ENCODE measurements around the gene TGFBR3. TPM values are rescaled to one million over a fixed set of nuclear protein-coding genes. Genes with fewer than 3 reads are reported as not detected.

Gene TGFBR3
- total and polyA plus RNA-seq, 2 of the 4 experiments (the other 2 are of a cell fraction): 3.0 to 11.3 TPM

DNA sequence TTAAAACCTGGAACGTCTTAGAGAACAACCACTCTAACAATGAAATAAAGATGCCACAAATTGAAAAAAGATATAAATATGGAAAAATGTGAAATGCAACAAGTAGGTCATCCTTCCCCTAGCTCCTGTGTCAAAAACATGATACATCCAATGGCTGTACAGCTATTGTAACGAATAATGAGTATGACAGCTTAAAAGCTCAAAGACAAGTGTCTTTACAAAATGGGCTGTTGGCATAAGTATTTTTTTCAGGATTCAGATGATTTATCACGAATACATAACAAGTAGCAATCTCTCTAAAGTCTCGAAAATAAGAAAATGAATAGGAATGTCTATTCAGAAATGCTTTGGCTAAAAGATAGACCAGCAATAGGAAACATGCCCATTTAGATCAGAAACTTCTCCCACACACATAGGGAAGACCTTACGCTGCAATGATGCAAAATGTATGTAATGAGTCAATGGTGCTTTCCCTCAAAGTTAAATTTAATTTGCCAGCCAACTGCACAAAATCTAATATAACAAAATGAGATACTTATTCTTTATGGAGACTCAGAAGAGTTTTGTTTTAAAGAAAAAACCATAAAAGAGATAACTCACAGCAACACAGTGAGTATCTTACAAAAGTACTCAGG, 8.3 kb downstream of the TGFBR3 start:
- H2BK15ac ChIP-seq (ENCODE audit: low read depth, low read length): no peak overlapping the region
- no peak overlapping the region for H4K91ac ChIP-seq (ENCODE audit: insufficient read depth, low read depth, low read length)
- ChIA-PET POLR2A (ENCODE audit: unreplicated experiment) (no interaction called here), CTCF (interaction anchor here (0.5 to 0.8 kb wide), 2 partner anchors 13 to 47 kb away, joined by 4 to 6 read pairs; no protein-coding TSS in a partner anchor)
- peaks cover under 1% of the 10 kb centered on the region; the same call in 1 of the 2 replicates for H3K4me1 ChIP-seq (ENCODE audit: control insufficient read depth, insufficient read depth, low read length)
- peaks cover 2% of the 10 kb centered on the region; the same call in 1 of the 2 replicates for H3K9me1 ChIP-seq (ENCODE audit: insufficient read depth, low read length)
- ATAC-seq (ENCODE audit: low read depth) (no peak), DNase-seq (peak; percentile 46)
- no peak overlapping the region for H2AK9ac ChIP-seq (replicated peaks; ENCODE audit: low read depth, low read length, poor library complexity)
- H3K27ac ChIP-seq (ENCODE audit: insufficient read depth, low read length): no peak overlapping the region
- H3K56ac ChIP-seq (ENCODE audit: extremely low read depth, insufficient read depth, low read length): no peak overlapping the region
- H3K23ac ChIP-seq (ENCODE audit: low read depth, low read length): no peak overlapping the region
- no peak overlapping the region for H4K8ac ChIP-seq (ENCODE audit: low read depth in 2 of 2, low read length in 2 of 2)
- H2AK5ac ChIP-seq (ENCODE audit: low read depth, low read length): no peak overlapping the region
- no CpG with 5 or more reads among the region's 5 CpGs for WGBS, 2 experiments (ENCODE audit: extremely low coverage in 2 of 2, insufficient read length in 1 of 2)
- TF ChIP-seq CEBPB (IDR thresholded peaks at IDR 0.05; ENCODE audit: low read depth, low read length): 0 out of 2 replicates have a peak, but pooled peaks have one; percentile 2
- TF ChIP-seq MAFK (IDR thresholded peaks at IDR 0.05; ENCODE audit: low read depth, low read length): no peak
- H3K4me3 ChIP-seq (ENCODE audit: insufficient read depth, low read depth, low read length): no peak overlapping the region
- no peak overlapping the region for H3K4ac ChIP-seq (ENCODE audit: low read depth, low read length)
- no peak overlapping the region for H3K4me2 ChIP-seq (ENCODE audit: low read depth, low read length)
- no peak overlapping the region for H4K5ac ChIP-seq (ENCODE audit: low read depth, low read length)
- no peak overlapping the region for H3K9ac ChIP-seq (ENCODE audit: low read depth, low read length)
- no peaks in the 10 kb centered on the region for H3K9me3 ChIP-seq (ENCODE audit: control insufficient read depth, insufficient read depth, low read length)
- H3K27me3 ChIP-seq (ENCODE audit: control insufficient read depth, insufficient read depth, low read length): peaks cover 1% of the 10 kb centered on the region
- in situ Hi-C loops (cut with MboI; ENCODE audit: low sequenced_read_pairs) (no loop called here), intact Hi-C loops (cut with micrococcal nuclease) (no loop called here), dilution Hi-C loops (cut with HindIII; ENCODE audit: low sequenced_read_pairs, unreplicated experiment) (no loop called here)
- no peak overlapping the region for H3K14ac ChIP-seq (replicated peaks; ENCODE audit: low read depth, low read length)
- no peak overlapping the region for H2BK20ac ChIP-seq (ENCODE audit: low read depth, low read length)
- no peaks in the 10 kb centered on the region for H3K36me3 ChIP-seq (ENCODE audit: control insufficient read depth, insufficient read depth, low read length)
- no peak overlapping the region for H2BK120ac ChIP-seq (ENCODE audit: low read depth, low read length)
- BruUV-seq (replicated peaks): no TSS peak
- H4K20me1 ChIP-seq (ENCODE audit: insufficient read depth, low read length): peaks cover under 1% of the 10 kb centered on the region
- no peak overlapping the region for H3K18ac ChIP-seq (ENCODE audit: low read depth, low read length)
- H2BK5ac ChIP-seq (ENCODE audit: low read depth, low read length, poor library complexity, severe bottlenecking): no peak overlapping the region
- H2AFZ ChIP-seq (replicated peaks; ENCODE audit: low read length, poor library complexity): no peak overlapping the region
- peaks cover 12 to 18% of the 10 kb centered on the region in 2 experiments; a peak in 3 of 4 replicates for H3K79me1 ChIP-seq (ENCODE audit: low read depth in 1 of 2, low read length in 2 of 2)
